Skeletal muscle tissue (tissue), 4 donors: Measurements from ENCODE around the gene R3HDM4. TPM values are rescaled to one million over a fixed set of nuclear protein-coding genes. Genes with fewer than 3 reads are reported as not detected.
"Not testable (repeated sequence)": the region's sequence is repeated elsewhere in the genome, so short reads cannot be mapped to it uniquely, and the experiment has no call there.

Experiments
- H3K27ac ChIP-seq: one replicate; pipeline ENCODE4 v1.7.0; 2013; ENCODE audit warnings: mild to moderate bottlenecking, low read depth, low read length, inconsistent platforms
- H3K27me3 ChIP-seq, 3 donors: one replicate each; pipeline ENCODE4 v1.7.0; 2013; ENCODE audit warnings: low read length in 3 of 3; ENCODE audit not compliant: control insufficient read depth in 3 of 3, insufficient read depth in 3 of 3
- H3K36me3 ChIP-seq, 3 donors: one replicate each; pipeline ENCODE4 v1.7.0; 2013; ENCODE audit warnings: low read length in 3 of 3; ENCODE audit not compliant: control insufficient read depth in 3 of 3, insufficient read depth in 3 of 3
- H3K4me1 ChIP-seq, 3 donors: one replicate each; pipeline ENCODE4 v1.7.0; 2013; ENCODE audit warnings: low read length in 3 of 3, mild to moderate bottlenecking in 3 of 3; ENCODE audit not compliant: control insufficient read depth in 3 of 3, insufficient read depth in 3 of 3
- H3K4me3 ChIP-seq, 3 donors: one replicate each; pipeline ENCODE4 v1.7.0; 2013; ENCODE audit warnings: low read length in 3 of 3
- H3K9ac ChIP-seq, 3 donors: one replicate each; pipeline ENCODE4 v1.7.0; 2013; ENCODE audit warnings: low read length in 3 of 3, mild to moderate bottlenecking in 3 of 3, moderate library complexity in 2 of 3, low read depth in 1 of 3
- H3K9me3 ChIP-seq, 3 donors: one replicate each; pipeline ENCODE4 v1.7.0; 2013; ENCODE audit warnings: low read length in 3 of 3; ENCODE audit not compliant: control insufficient read depth in 3 of 3
- total RNA-seq: library from RNA; depleted of rRNA; stranded (reverse); fragments of >200 nt; gene quantifications from one replicate; pipeline ENCODE4 v1.2.3, GENCODE V29; 2014
- donor health status: Osteomylitis.

Gene R3HDM4
- total RNA-seq, 1 donor from 2014 or later: 30.8 TPM

DNA sequence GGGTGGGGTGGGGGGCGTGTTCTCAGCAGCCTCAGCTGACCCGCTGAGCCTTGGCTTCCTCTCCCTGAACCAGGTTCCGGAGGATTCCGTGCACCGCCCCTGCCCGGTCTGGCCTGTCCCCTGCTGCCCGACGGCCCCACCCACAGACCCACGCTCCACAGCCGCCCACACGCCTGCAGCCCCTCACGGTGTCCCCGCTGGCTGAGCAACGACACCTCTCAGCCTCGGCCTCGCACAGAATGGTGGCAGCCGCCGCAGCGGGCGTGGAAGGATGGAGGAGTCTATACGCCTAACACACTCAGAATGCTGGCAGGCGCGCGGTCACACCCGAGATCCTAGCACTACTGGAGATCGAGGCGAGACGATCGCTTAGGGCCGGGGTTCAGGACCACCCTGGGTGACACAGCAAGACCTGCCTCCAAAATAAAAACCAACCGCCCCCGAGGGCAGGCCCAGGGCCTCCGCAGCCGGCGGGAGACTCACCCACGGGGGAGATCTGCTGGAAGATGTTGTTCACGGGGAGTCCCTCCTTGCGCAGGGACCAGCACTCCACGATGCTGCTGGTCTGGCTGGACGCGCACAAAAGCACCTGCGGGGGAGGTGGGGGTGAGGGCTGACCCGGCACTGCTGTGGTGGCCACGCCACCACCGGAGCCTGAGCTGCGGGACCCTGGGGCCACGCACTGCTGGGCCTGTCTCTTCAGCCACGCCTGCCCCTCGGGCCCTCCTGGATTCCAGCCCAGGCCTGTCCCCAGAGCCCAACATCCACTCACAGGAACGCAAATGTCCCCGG, 28.4 kb downstream of the R3HDM4 start:
- Histone ChIP-seq H3K36me3 (peaks cover 54 to 62% (median 61%) of the 10 kb centered on the region in 3 donors), H3K4me1 (no peaks in the 10 kb centered on the region), H3K27me3 (no peaks in the 10 kb centered on the region), H3K4me3 (no peak overlapping the region), H3K27ac (no peak overlapping the region), H3K9ac (no peak overlapping the region), H3K9me3 (no peaks in the 10 kb centered on the region)

- Histone ChIP-seq H3K4me3 (no peak overlapping the region), H3K36me3 (peaks cover 49 to 57% (median 56%) of the 10 kb centered on the region in 3 donors), H3K27ac (no peak overlapping the region), H3K4me1 (no peaks in the 10 kb centered on the region), H3K9me3 (no peaks in the 10 kb centered on the region), H3K27me3 (no peaks in the 10 kb centered on the region), H3K9ac (no peak overlapping the region)
These were observed 29.3 kb downstream of the R3HDM4 start for GRCh38 chr19:883661-884211.

DNA sequence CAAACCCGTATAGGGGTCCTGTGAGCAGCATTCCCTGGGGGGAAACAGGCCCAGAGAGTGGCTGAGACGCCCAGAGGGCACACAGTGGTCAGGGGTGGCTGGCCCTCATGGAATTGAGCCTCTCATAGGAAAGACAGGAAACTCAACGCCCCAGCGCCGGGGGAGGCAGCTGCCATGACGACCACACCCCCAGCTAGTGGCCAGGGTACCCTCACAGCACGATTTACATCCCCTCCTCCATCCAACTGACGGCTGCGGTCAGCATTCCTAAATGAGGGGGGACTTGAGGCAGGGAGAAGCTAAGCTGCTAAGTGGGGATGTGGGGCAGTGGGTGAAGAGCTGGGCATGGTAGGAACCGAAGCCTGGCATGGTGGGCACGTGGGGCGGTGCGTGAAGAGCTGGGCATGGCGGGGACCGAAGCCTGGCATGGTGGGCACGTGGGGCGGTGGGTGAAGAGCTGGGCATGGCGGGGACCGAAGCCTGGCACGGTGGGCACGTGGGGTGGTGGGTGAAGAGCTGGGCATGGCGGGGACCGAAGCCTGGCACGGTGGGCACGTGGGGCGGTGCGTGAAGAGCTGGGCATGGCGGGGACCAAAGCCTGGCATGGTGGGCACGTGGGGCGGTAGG, 30.0 kb downstream of the R3HDM4 start:
- no peaks in the 10 kb centered on the region for H3K27me3 ChIP-seq
- no peak overlapping the region for H3K4me3 ChIP-seq
- no peak overlapping the region for H3K27ac ChIP-seq
- no peaks in the 10 kb centered on the region for H3K9me3 ChIP-seq
- no peak overlapping the region for H3K9ac ChIP-seq
- H3K4me1 ChIP-seq: no peaks in the 10 kb centered on the region
- peaks cover 49 to 54% (median 53%) of the 10 kb centered on the region in 3 donors for H3K36me3 ChIP-seq

- H3K9ac ChIP-seq: no peak overlapping the region
- no peaks in the 10 kb centered on the region for H3K9me3 ChIP-seq
- peaks cover 48 to 51% (median 50%) of the 10 kb centered on the region in 3 donors for H3K36me3 ChIP-seq
- H3K4me1 ChIP-seq: no peaks in the 10 kb centered on the region
- no peak overlapping the region for H3K27ac ChIP-seq
- no peaks in the 10 kb centered on the region for H3K27me3 ChIP-seq
- H3K4me3 ChIP-seq: no peak overlapping the region
These were observed 31.5 kb downstream of the R3HDM4 start for GRCh38 chr19:881385-882071.

DNA sequence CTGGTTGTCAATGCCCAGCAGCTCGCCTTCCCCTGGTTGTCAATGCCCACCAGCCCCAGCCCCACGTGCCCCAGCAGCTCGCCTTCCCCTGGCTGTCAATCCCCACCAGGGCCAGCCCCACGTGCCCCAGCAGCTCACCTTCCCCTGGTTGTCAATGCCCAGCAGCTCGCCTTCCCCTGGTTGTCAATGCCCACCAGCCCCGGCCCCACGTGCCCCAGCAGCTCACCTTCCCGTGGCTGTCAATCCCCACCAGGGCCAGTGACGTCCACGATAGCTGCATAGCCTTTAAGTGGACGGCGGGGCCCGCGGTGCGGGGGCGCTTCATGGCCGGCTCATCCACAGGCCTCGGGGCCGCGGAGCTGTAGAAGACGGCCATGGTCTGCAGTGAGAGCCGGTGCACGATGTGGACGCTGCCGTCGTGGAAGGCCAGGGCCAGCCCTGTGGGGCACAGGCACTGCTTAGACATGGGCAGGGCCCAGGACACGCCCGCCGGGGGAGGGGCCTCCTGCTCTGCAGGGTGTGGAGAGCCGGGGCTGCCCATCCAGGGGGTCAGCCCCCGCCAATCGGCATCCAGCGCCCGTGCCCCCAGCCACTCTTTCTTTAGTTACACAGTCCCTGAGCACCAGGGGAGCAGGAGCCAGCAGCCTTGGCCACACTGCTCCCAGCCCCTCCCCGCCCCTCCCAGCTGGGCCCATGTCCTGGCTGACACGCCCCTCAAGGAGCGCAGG, 33.1 kb downstream of the R3HDM4 start:
- no peaks in the 10 kb centered on the region for H3K27me3 ChIP-seq
- no peak overlapping the region for H3K4me3 ChIP-seq
- H3K9me3 ChIP-seq: no peaks in the 10 kb centered on the region
- H3K27ac ChIP-seq: no peak overlapping the region
- peaks cover 40 to 49% (median 42%) of the 10 kb centered on the region in 3 donors for H3K36me3 ChIP-seq
- no peaks in the 10 kb centered on the region for H3K4me1 ChIP-seq
- no peak overlapping the region for H3K9ac ChIP-seq

DNA sequence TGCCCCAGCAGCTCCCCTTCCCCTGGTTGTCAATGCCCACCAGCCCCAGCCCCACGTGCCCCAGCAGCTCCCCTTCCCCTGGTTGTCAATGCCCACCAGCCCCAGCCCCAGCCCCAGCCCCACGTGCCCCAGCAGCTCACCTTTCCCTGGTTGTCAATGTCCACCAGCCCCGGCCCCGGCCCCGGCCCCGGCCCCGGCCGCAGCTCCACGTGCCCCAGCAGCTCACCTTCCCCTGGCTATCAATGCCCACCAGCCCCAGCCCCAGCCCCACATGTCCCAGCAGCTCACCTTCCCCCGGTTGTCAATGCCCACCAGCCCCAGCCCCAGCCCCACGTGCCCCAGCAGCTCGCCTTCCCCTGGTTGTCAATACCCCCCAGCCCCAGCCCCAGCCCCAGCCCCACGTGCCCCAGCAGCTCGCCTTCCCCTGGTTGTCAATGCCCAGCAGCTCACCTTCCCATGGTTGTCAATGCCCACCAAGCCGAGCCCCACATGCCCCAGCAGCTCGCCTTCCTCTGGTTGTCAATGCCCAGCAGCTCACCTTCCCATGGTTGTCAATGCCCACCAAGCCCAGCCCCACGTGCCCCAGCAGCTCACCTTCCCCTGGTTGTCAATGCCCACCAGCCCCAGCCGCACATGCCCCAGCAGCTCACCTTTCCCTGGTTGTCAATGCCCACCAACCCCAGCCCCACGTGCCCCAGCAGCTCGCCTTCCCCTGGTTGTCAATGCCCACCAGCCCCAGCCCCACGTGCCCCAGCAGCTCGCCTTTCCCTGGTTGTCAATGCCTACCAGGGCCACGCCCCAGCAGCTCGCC, 34.1 kb downstream of the R3HDM4 start:
- H3K36me3 ChIP-seq: peaks cover 36 to 48% (median 48%) of the 10 kb centered on the region in 3 donors
- H3K27ac ChIP-seq, H3K27me3 ChIP-seq, H3K9ac ChIP-seq, H3K4me3 ChIP-seq, H3K4me1 ChIP-seq, H3K9me3 ChIP-seq: not testable (repeated sequence)

GRCh38 chr19:877992-878660, 34.9 kb downstream of the R3HDM4 start:
- not testable (repeated sequence) for H3K9ac ChIP-seq, H3K4me1 ChIP-seq, H3K27me3 ChIP-seq, H3K9me3 ChIP-seq, H3K27ac ChIP-seq, H3K4me3 ChIP-seq
- H3K36me3 ChIP-seq: peaks cover 35 to 43% (median 39%) of the 10 kb centered on the region in 3 donors

- Histone ChIP-seq H3K9ac (no peak overlapping the region), H3K4me3 (no peak overlapping the region), H3K36me3 (peaks cover 27 to 31% (median 28%) of the 10 kb centered on the region in 3 donors)
These were observed 36.2 kb downstream of the R3HDM4 start for GRCh38 chr19:876780-877314.

More at GRCh38 chr19:876780-877314, 36.2 kb downstream of the R3HDM4 start:
- no peaks in the 10 kb centered on the region for H3K27me3 ChIP-seq
- no peaks in the 10 kb centered on the region for H3K9me3 ChIP-seq
- H3K27ac ChIP-seq: no peak overlapping the region
- H3K4me1 ChIP-seq: peaks cover 0 to 4% (median 0%) of the 10 kb centered on the region in 3 donors
